Rectal smooth muscle tissue (tissue), 1 donor: ENCODE data around the gene TMX4.
"Not testable (repeated sequence)": the region's sequence is repeated elsewhere in the genome, so short reads cannot be mapped to it uniquely, and the experiment has no call there.

ENCODE experiments used
- H3K27ac ChIP-seq: one replicate; pipeline ENCODE4 v1.7.0; 2013; ENCODE audit warnings: low read depth, low read length, inconsistent platforms
- H3K27me3 ChIP-seq: one replicate; pipeline ENCODE4 v1.7.0; 2013; ENCODE audit warnings: low read length; ENCODE audit not compliant: control insufficient read depth, insufficient read depth
- H3K36me3 ChIP-seq: one replicate; pipeline ENCODE4 v1.7.0; 2013; ENCODE audit warnings: low read length; ENCODE audit not compliant: control insufficient read depth, insufficient read depth
- H3K4me1 ChIP-seq: one replicate; pipeline ENCODE4 v1.7.0; 2013; ENCODE audit warnings: low read length; ENCODE audit not compliant: control insufficient read depth, insufficient read depth
- H3K4me3 ChIP-seq: one replicate; pipeline ENCODE4 v1.7.0; 2013; ENCODE audit warnings: low read length
- H3K9ac ChIP-seq: one replicate; pipeline ENCODE4 v1.7.0; 2013; ENCODE audit warnings: low read length

TMX4 gene

GRCh38 chr20:7981374-7981773 lies 38.2 kb downstream of the TMX4 start:
- no peak overlapping the region for H3K4me3 ChIP-seq
- peaks cover 17% of the 10 kb centered on the region for H3K36me3 ChIP-seq
- H3K4me1 ChIP-seq, result no peaks in the 10 kb centered on the region
- no peak overlapping the region for H3K9ac ChIP-seq
- no peak overlapping the region for H3K27ac ChIP-seq
- H3K27me3 ChIP-seq, result no peaks in the 10 kb centered on the region

- Histone ChIP-seq H3K27ac (no peak overlapping the region), H3K9ac (no peak overlapping the region), H3K4me3 (no peak overlapping the region), H3K4me1 (no peaks in the 10 kb centered on the region), H3K36me3 (peaks cover 17% of the 10 kb centered on the region), H3K27me3 (no peaks in the 10 kb centered on the region)
Measured at GRCh38 chr20:7980332-7981046, 39.1 kb downstream of the TMX4 start.

GRCh38 chr20:7977709-7978108 lies 41.9 kb downstream of the TMX4 start:
- Histone ChIP-seq H3K4me3 (no peak overlapping the region), H3K9ac (no peak overlapping the region), H3K36me3 (peaks cover 14% of the 10 kb centered on the region), H3K4me1 (no peaks in the 10 kb centered on the region), H3K27ac (no peak overlapping the region), H3K27me3 (no peaks in the 10 kb centered on the region)

DNA sequence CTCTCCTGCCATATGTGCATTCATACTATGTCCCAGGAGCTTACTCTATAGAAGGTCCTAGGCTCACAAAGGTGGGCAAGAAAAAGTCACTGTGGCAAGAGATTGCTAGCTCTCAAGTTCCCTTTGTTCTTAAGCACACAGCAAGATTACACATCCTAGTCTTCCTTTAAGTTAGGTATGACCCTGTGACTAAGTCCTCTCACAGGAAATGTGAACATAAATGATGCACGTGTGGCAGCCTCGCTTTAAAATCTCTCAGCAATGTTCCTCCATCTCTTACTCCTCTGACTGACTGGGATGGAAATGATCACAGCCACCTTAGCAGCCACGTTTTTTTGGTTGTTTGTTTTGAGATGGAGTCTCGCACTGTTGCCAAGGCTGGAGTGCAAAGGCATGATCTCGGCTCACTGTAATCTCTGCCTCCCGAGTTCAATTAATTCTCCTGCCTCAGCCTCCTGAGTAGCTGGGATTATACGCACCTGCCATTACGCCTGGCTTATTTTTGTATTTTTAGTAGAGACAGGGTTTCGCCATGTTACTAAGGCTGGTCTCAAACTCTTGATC lies 43.6 kb downstream of the TMX4 start:
- no peak overlapping the region for H3K9ac ChIP-seq
- no peak overlapping the region for H3K4me3 ChIP-seq
- no peaks in the 10 kb centered on the region for H3K4me1 ChIP-seq
- H3K27me3 ChIP-seq, result no peaks in the 10 kb centered on the region
- no peak overlapping the region for H3K27ac ChIP-seq
- H3K36me3 ChIP-seq, result peaks cover 3% of the 10 kb centered on the region

GRCh38 chr20:7974785-7975435 lies 44.7 kb downstream of the TMX4 start:
- Histone ChIP-seq H3K36me3 (no peaks in the 10 kb centered on the region), H3K9ac (no peak overlapping the region), H3K4me3 (no peak overlapping the region), H3K27ac (no peak overlapping the region), H3K27me3 (no peaks in the 10 kb centered on the region), H3K4me1 (no peaks in the 10 kb centered on the region)

DNA sequence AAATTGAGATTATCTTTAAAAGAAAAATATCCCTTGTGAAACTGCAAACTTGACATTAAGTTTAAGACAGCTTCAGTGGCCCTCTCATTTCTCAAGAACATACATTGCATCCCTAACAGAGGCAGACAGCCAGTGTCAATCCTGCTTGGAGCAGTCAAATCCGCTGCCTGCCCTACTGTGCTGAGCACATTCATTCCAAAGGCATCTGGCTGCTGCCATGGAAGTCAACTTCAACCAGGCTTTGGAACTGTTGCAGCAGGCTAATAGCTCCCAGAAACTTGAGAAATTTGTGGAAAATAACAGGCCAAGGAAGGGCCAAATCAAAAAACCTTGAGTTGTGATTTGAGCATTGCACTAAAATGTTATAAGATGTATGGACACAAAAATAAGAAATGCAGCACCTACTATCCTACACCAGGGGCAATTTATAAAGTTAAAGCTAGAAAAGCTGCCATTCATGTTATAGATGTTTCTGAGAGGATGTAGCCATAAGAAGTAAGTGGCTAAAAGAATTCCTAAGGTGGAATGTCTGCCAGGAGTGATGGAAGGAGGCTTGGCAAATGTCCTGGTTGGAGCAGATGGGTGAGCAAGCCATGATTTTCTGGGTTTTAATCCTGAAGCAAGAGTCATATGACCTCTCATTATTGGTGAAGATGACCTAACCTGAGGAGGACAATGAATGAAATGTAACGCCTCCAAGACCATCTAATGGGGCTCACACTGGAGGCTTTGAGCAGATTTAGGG lies 47.9 kb downstream of the TMX4 start:
- no peak overlapping the region for H3K4me3 ChIP-seq
- H3K27ac ChIP-seq, result no peak overlapping the region
- no peaks in the 10 kb centered on the region for H3K36me3 ChIP-seq
- no peaks in the 10 kb centered on the region for H3K4me1 ChIP-seq
- no peaks in the 10 kb centered on the region for H3K27me3 ChIP-seq
- H3K9ac ChIP-seq, result no peak overlapping the region

DNA sequence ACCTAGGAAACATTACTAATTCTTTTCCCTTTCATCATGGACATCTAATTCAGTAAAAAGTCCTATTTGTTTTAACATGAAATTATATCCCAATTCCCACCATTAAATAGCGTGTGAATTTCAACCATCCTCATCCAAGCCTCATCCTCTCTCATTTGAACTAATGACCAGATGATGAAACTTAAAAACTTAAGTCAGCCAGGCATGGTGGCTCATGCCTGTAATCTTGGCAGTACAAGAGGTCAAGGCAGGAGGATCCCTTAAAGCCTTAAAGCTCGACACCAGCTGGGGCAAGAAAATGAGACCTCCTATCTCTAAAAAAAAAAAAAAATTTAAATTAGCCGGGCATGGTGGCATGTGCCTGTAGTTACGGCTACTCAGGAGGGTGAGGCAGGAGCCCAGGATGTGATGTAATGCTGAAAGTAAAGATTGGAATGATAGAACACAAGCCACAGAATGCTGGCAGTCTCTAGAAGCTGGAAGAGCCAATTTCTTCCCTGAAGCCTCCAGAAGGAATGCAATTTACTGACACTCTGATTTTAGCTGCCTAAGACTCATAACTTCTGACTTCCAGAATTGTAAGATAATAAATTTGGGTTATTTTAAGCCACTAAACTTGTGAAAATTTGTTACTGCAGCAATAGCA lies 52.2 kb downstream of the TMX4 start:
- Histone ChIP-seq H3K27me3 (no peaks in the 10 kb centered on the region), H3K9ac (no peak overlapping the region)

DNA sequence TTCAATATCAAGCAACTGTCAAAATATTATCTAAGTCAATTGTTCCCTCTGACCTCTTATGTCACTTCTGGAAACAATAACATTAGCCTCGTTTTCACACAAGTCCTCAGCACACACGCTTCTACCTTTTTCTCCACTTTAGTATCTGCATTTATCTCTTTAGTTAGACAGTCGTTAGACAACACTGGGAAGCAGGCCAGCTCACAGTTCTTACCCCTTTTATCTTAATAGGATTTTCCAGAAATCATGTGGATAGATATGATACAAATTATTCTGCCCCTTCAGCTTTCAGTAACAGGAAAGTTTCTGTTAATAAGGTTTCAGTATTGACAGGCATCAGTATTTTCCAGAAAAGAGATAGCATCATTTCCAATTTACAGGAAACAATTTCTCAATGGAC lies 53.4 kb downstream of the TMX4 start:
- Histone ChIP-seq H3K4me1 (no peaks in the 10 kb centered on the region), H3K27ac (no peak overlapping the region), H3K9ac (no peak overlapping the region), H3K36me3 (no peaks in the 10 kb centered on the region), H3K27me3 (no peaks in the 10 kb centered on the region), H3K4me3 (no peak overlapping the region)

More for the DNA sequence above, 52.2 kb downstream of the TMX4 start:
- no peak overlapping the region for H3K27ac ChIP-seq
- H3K4me1 ChIP-seq, result no peaks in the 10 kb centered on the region
- H3K4me3 ChIP-seq, result no peak overlapping the region
- no peaks in the 10 kb centered on the region for H3K36me3 ChIP-seq

DNA sequence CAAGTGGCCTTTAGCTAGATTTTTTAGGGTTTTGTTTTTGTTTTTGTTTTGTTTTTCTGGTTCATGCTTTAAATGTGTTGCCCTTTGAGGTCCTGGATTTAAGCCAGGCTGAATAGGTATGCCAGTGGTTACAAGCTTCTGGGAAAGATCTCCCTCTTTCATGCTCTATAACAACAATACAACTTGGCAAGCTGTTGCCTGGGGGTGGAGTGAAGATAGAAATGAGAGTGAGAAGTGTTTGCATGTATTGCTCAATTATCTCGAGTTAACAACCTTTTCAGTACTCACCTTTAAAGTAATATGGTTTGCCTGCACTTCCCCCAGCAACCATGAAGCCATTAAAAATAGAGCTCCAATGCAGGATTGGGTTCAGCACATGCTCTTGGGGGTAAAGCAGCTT lies 60.1 kb downstream of the TMX4 start:
- Histone ChIP-seq H3K36me3 (no peaks in the 10 kb centered on the region), H3K9ac (no peak overlapping the region), H3K4me1 (no peaks in the 10 kb centered on the region), H3K27ac (no peak overlapping the region), H3K27me3 (no peaks in the 10 kb centered on the region), H3K4me3 (no peak overlapping the region)

- not testable (repeated sequence) for H3K4me1 ChIP-seq, H3K27ac ChIP-seq, H3K27me3 ChIP-seq, H3K36me3 ChIP-seq, H3K9ac ChIP-seq, H3K4me3 ChIP-seq
Measured at GRCh38 chr20:7956561-7956960, 63.0 kb downstream of the TMX4 start.

- no peaks in the 10 kb centered on the region for H3K27me3 ChIP-seq
- no peak overlapping the region for H3K4me3 ChIP-seq
- no peaks in the 10 kb centered on the region for H3K36me3 ChIP-seq
- no peaks in the 10 kb centered on the region for H3K4me1 ChIP-seq
- H3K9ac ChIP-seq, result no peak overlapping the region
- no peak overlapping the region for H3K27ac ChIP-seq
Measured at GRCh38 chr20:7950387-7950786, 69.2 kb downstream of the TMX4 start.

DNA sequence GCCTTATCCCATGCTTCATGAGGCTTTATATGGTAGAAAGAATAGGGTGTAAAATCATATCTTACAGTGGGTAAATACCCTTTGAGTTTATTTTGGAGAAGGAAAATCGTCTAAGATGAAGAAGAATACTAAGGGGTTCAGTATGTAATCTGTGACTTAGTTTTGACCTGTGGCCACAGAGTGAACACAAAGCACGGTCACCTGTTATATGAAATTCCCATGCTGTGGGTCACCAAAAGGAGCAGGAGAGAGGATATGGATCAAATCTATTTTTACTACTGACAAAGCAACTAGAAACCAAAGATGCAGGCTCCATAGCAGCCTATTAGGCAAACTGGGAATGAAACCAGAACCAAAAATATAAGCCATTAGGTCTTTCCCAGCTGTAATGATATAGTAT lies 75.7 kb downstream of the TMX4 start:
- Histone ChIP-seq H3K4me3 (no peak overlapping the region), H3K9ac (no peak overlapping the region), H3K27me3 (no peaks in the 10 kb centered on the region), H3K4me1 (no peaks in the 10 kb centered on the region), H3K27ac (no peak overlapping the region), H3K36me3 (no peaks in the 10 kb centered on the region)
